Astrocyte (in vitro differentiated cells and primary cell): ENCODE measurements around the gene FLG2. TPM values are rescaled to one million over a fixed set of nuclear protein-coding genes. Genes with fewer than 3 reads are reported as not detected.
"Not testable (repeated sequence)": the region's sequence is repeated elsewhere in the genome, so short reads cannot be mapped to it uniquely, and the experiment has no call there.

Experiments
- DNase-seq: peaks from one replicate; pipeline ENCODE4 v3.0.0-alpha.2; 2010; ENCODE audit warnings: low read depth
- FAIRE-seq: peaks from 2 replicates; lab custom pipeline; 2011; peaks lifted over from hg19 to GRCh38; lab: Jason Lieb, UNC
- H2AFZ ChIP-seq: 2 replicates; pipeline ENCODE4 v1.6.0; 2012; ENCODE audit warnings: low read depth, low read length, inconsistent platforms
- H3K27ac ChIP-seq: 2 replicates; pipeline ENCODE4 v1.5.1; 2011; ENCODE audit warnings: low read depth, low read length, inconsistent platforms
- H3K27me3 ChIP-seq: 2 replicates; pipeline ENCODE4 v1.6.0; 2011; ENCODE audit warnings: low read length, inconsistent platforms; ENCODE audit not compliant: insufficient read depth
- H3K36me3 ChIP-seq: 2 replicates; pipeline ENCODE4 v1.5.1; 2011; ENCODE audit warnings: low read length, inconsistent platforms; ENCODE audit not compliant: insufficient read depth
- H3K4me1 ChIP-seq: 2 replicates; pipeline ENCODE4 v1.5.1; 2011; ENCODE audit warnings: low read length, inconsistent platforms; ENCODE audit not compliant: insufficient read depth
- H3K4me2 ChIP-seq: 2 replicates; pipeline ENCODE4 v1.6.0; 2012; ENCODE audit warnings: low read length, inconsistent platforms
- H3K4me3 ChIP-seq: 2 replicates; pipeline ENCODE4 v1.5.1; 2011; ENCODE audit warnings: low read depth, mild to moderate bottlenecking, low read length, inconsistent platforms; ENCODE audit not compliant: insufficient read depth
- H3K79me2 ChIP-seq: 2 replicates; pipeline ENCODE4 v1.6.0; 2012; ENCODE audit warnings: mild to moderate bottlenecking, low read length, inconsistent platforms; ENCODE audit not compliant: insufficient read depth
- H3K9ac ChIP-seq: 2 replicates; pipeline ENCODE4 v1.6.0; 2012; ENCODE audit warnings: mild to moderate bottlenecking, low read length, inconsistent platforms
- H3K9me3 ChIP-seq: 2 replicates; pipeline ENCODE4 v1.5.1; 2012; ENCODE audit warnings: low read depth, mild to moderate bottlenecking, low read length, inconsistent platforms; ENCODE audit not compliant: insufficient read depth
- H4K20me1 ChIP-seq: 2 replicates; pipeline ENCODE4 v1.6.0; 2012; ENCODE audit warnings: low read length, inconsistent platforms; ENCODE audit not compliant: insufficient read depth
- H3K27ac Mint-ChIP-seq: one replicate; pipeline ENCODE4 v1.8.0; 2021; ENCODE audit warnings: mild to moderate bottlenecking, mixed read lengths; ENCODE audit not compliant: unreplicated experiment
- H3K27me3 Mint-ChIP-seq: one replicate; pipeline ENCODE4 v1.8.0; 2021; ENCODE audit warnings: low read depth, mixed read lengths; ENCODE audit not compliant: unreplicated experiment
- H3K36me3 Mint-ChIP-seq: one replicate; pipeline ENCODE4 v1.8.0; 2021; ENCODE audit warnings: low read depth, mixed read lengths; ENCODE audit not compliant: unreplicated experiment
- H3K4me1 Mint-ChIP-seq: one replicate; pipeline ENCODE4 v1.8.0; 2021; ENCODE audit warnings: low read depth, mixed read lengths; ENCODE audit not compliant: unreplicated experiment
- H3K4me3 Mint-ChIP-seq: one replicate; pipeline ENCODE4 v1.8.0; 2021; ENCODE audit warnings: mild to moderate bottlenecking, moderate library complexity, mixed read lengths; ENCODE audit not compliant: unreplicated experiment
- H3K9me3 Mint-ChIP-seq: one replicate; pipeline ENCODE4 v1.8.0; 2021; ENCODE audit warnings: mild to moderate bottlenecking, mixed read lengths; ENCODE audit not compliant: unreplicated experiment
- CTCF ChIP-seq: IDR thresholded peaks from 2 replicates; pipeline ENCODE4 v1.5.1; 2011; ENCODE audit warnings: low read depth, mild to moderate bottlenecking, inconsistent platforms, low read length, moderate library complexity; ENCODE audit not compliant: insufficient read depth
- EZH2 ChIP-seq: IDR thresholded peaks from 2 replicates; pipeline ENCODE4 v1.6.1; 2012; ENCODE audit warnings: mild to moderate bottlenecking, low read length, inconsistent platforms; ENCODE audit not compliant: insufficient read depth
- total RNA-seq: library from RNA; stranded (reverse); gene quantifications from 2 replicates; pipeline ENCODE4 v1.2.1, GENCODE V29; 2021

Gene FLG2
- total RNA-seq, 1 donor from 2014 or later, result not detected

GRCh38 chr1:152313970-152314369 lies 45.8 kb downstream of the FLG2 start:
- peaks cover 45% of the 10 kb centered on the region for H3K9me3 Mint-ChIP-seq
- H3K36me3 Mint-ChIP-seq, result peaks cover 52% of the 10 kb centered on the region
- H3K27me3 Mint-ChIP-seq, result no peaks in the 10 kb centered on the region
- DNase-seq (no peak), FAIRE-seq (no peak)
- H4K20me1 ChIP-seq, result no peaks in the 10 kb centered on the region
- H3K4me3 ChIP-seq, result no peak overlapping the region
- H3K27ac Mint-ChIP-seq, result no peak overlapping the region
- H3K4me2 ChIP-seq, result no peak overlapping the region
- no peak overlapping the region for H2AFZ ChIP-seq
- peaks cover 5% of the 10 kb centered on the region for H3K9me3 ChIP-seq
- TF ChIP-seq EZH2 (no peak), CTCF (no peak)
- no peak overlapping the region for H3K9ac ChIP-seq
- no peaks in the 10 kb centered on the region for H3K27me3 ChIP-seq
- no peaks in the 10 kb centered on the region for H3K36me3 ChIP-seq
- no peaks in the 10 kb centered on the region for H3K4me1 ChIP-seq
- no peaks in the 10 kb centered on the region for H3K79me2 ChIP-seq
- H3K4me3 Mint-ChIP-seq, result no peak overlapping the region
- H3K27ac ChIP-seq, result no peak overlapping the region
- H3K4me1 Mint-ChIP-seq, result no peaks in the 10 kb centered on the region

- DNase-seq (no peak), FAIRE-seq (no peak)
- peaks cover 58% of the 10 kb centered on the region for H3K36me3 Mint-ChIP-seq
- H2AFZ ChIP-seq, result no peak overlapping the region
- no peak overlapping the region for H3K4me2 ChIP-seq
- no peaks in the 10 kb centered on the region for H3K4me1 ChIP-seq
- H3K9ac ChIP-seq, result no peak overlapping the region
- H3K27me3 ChIP-seq, result no peaks in the 10 kb centered on the region
- TF ChIP-seq CTCF, result no peak
- no peak for TF ChIP-seq EZH2
- peaks cover 50% of the 10 kb centered on the region for H3K9me3 Mint-ChIP-seq
- no peaks in the 10 kb centered on the region for H3K27me3 Mint-ChIP-seq
- H3K27ac ChIP-seq, result no peak overlapping the region
- no peak overlapping the region for H3K27ac Mint-ChIP-seq
- H4K20me1 ChIP-seq, result no peaks in the 10 kb centered on the region
- H3K4me1 Mint-ChIP-seq, result no peaks in the 10 kb centered on the region
- no peaks in the 10 kb centered on the region for H3K79me2 ChIP-seq
- no peak overlapping the region for H3K4me3 Mint-ChIP-seq
- H3K36me3 ChIP-seq, result no peaks in the 10 kb centered on the region
- no peak overlapping the region for H3K4me3 ChIP-seq
- peaks cover 5% of the 10 kb centered on the region for H3K9me3 ChIP-seq
These were observed 46.4 kb downstream of the FLG2 start for GRCh38 chr1:152313319-152313801.

DNA sequence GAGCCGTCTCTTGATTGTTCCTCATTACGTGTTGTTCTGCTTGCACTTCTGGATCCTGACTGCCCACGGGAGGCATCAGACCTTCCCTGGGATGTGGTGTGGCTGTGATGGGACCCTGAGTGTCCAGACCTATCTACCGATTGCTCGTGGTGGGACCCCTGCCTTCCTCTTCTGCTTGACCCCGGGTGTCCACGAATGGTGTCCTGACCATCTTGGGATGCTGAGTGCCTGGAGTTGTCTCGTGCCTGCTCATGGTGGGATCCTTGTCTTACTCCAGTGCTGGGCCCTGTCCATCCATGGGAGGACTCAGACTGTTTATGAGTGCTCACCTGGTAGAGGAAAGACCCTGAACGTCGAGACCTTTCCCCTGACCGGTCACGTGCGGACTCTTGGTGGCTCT lies 47.6 kb downstream of the FLG2 start:
- H3K9ac ChIP-seq, H3K4me1 ChIP-seq, H3K4me1 Mint-ChIP-seq, H3K27ac ChIP-seq, H3K27ac Mint-ChIP-seq, H3K4me3 Mint-ChIP-seq, FAIRE-seq, H3K36me3 ChIP-seq, DNase-seq, H3K4me2 ChIP-seq, H3K4me3 ChIP-seq, H3K79me2 ChIP-seq, H3K27me3 ChIP-seq, H4K20me1 ChIP-seq, H3K9me3 ChIP-seq, H2AFZ ChIP-seq, H3K27me3 Mint-ChIP-seq: not testable (repeated sequence)
- peaks cover 69% of the 10 kb centered on the region for H3K36me3 Mint-ChIP-seq
- peaks cover 61% of the 10 kb centered on the region for H3K9me3 Mint-ChIP-seq
